GM10266 (cell line): ENCODE results near the gene MAN1A2.

Source experiments
- DNase-seq: peaks from one replicate; pipeline ENCODE4 v3.0.0; 2012; ENCODE audit errors: extremely low spot score
- CTCF ChIP-seq: IDR thresholded peaks from 2 replicates; pipeline ENCODE4 v1.5.1; 2012; ENCODE audit warnings: mild to moderate bottlenecking, low read depth; ENCODE audit not compliant: control insufficient read depth, insufficient read depth; ENCODE audit errors: missing control alignments

The MAN1A2 gene

GRCh38 chr1:117565076-117565556, 197.9 kb downstream of the MAN1A2 start:
- no peak for TF ChIP-seq CTCF
- DNase-seq, result no peak

DNA sequence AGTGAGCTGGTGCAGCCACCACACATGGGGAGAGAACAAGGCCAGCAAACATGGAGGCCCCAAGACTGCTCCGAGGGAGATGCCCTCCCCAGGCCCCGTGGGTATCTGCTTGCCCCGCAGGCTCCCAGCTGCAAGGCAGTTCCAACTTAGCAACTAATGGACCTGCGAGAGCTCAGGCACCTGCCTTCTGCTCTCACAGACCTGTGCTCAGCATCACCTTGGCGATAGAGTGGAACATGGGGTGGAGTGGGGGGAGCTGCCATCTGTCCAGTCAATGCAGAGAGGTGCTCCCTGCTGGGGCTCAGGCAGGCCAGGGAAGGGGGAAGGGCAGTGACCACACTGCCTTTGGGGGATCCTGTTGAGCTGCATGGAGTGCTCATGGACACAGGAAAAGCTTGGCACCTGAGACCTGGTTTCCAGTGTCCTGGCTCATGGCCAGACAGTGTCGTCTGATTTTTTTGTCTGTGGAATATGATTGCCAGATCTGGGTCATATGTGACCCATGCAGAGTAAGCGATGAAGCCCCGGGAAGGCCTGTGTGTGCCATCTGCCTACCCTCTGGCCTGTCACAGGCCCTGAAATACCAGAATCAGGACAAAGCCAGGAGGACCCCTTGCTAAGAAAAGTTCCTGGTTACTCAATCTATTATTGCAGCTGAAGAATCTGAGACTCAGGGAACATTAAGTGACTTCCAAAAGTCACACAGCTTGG, 198.7 kb downstream of the MAN1A2 start:
- TF ChIP-seq CTCF, result no peak
- no peak for DNase-seq

- DNase-seq, result no peak
- TF ChIP-seq CTCF, result no peak
Measured at GRCh38 chr1:117566556-117566955, 199.3 kb downstream of the MAN1A2 start.

- TF ChIP-seq CTCF, result no peak
- no peak for DNase-seq
Measured at GRCh38 chr1:117567435-117567834, 200.2 kb downstream of the MAN1A2 start.

DNA sequence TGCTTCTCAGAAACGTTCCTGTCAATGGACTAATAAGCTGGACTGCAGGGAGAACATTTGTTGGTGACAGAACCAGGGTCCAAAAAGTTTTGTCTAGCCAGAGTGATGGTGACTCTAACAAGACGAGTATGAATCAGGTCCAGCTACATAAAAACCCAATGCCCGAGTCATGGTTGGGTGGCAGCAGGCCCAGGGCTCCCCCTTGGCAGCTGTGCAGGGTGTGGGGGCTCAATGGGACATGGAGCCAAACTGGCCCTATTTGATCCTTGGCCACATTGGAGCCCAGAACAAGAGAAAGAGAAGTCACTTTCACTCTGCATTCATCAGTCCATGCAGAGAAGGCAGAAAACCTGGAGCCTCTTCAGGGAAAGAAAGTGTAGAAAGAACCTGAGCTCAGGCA, 200.7 kb downstream of the MAN1A2 start:
- no peak for DNase-seq
- no peak for TF ChIP-seq CTCF

GRCh38 chr1:117568999-117569398, 201.8 kb downstream of the MAN1A2 start:
- TF ChIP-seq CTCF, result no peak
- no peak for DNase-seq

DNA sequence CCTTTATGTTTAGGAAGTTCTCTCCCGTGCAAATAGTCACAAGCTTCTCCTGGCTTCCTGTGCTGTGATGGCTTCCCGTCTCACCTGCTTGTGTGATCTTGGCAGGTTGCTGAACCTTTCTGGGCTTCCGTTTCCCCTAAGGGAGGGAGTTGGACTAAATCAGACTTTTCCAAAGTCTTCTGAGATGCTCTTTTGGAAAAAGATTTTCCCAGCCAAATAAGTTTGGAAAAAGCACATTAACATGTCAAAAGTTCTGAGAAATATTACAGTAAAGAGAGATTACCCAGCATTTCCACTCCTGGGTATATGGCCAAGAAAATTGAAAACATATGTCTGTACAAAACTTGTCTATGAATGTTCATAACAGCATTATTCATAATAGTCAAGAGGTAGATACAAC, 202.6 kb downstream of the MAN1A2 start:
- TF ChIP-seq CTCF, result no peak
- no peak for DNase-seq
